ENCODE results near the gene CPNE1.

- TF ChIP-seq CTCF (IDR thresholded peaks at IDR 0.05) (no peak), POLR2A (IDR thresholded peaks at IDR 0.05) (no peak)
Observed at GRCh38 chr20:35638751-35639150, 25.9 kb downstream of the CPNE1 start.
